ENCODE results near the gene CREB5.
"Not testable (repeated sequence)": the region's sequence is repeated elsewhere in the genome, so short reads cannot be mapped to it uniquely, and the experiment has no call there.

CREB5 gene

GRCh38 chr7:28588602-28589001 lies 176.3 kb downstream of the CREB5 start:
- DNase-seq = no peak

GRCh38 chr7:28591041-28591674 lies 178.8 kb downstream of the CREB5 start:
- no peak for DNase-seq

GRCh38 chr7:28591725-28592349 lies 179.5 kb downstream of the CREB5 start:
- no peak for DNase-seq

GRCh38 chr7:28592861-28593260 lies 180.5 kb downstream of the CREB5 start:
- no peak for DNase-seq

- no peak for DNase-seq
Measured at GRCh38 chr7:28595076-28595475, 182.8 kb downstream of the CREB5 start.

- no peak for DNase-seq
Measured at GRCh38 chr7:28595801-28596200, 183.5 kb downstream of the CREB5 start.

GRCh38 chr7:28596245-28596935 lies 184.1 kb downstream of the CREB5 start:
- DNase-seq = no peak

- no peak for DNase-seq
Measured at GRCh38 chr7:28597284-28597683, 185.0 kb downstream of the CREB5 start.

- DNase-seq = not testable (repeated sequence)
Measured at GRCh38 chr7:28598037-28598436, 185.7 kb downstream of the CREB5 start.

GRCh38 chr7:28598586-28598985 lies 186.3 kb downstream of the CREB5 start:
- no peak for DNase-seq

- DNase-seq = no peak
Measured at GRCh38 chr7:28599411-28599810, 187.1 kb downstream of the CREB5 start.

- no peak for DNase-seq
Measured at GRCh38 chr7:28602282-28602681, 190.0 kb downstream of the CREB5 start.

- DNase-seq = no peak
Measured at GRCh38 chr7:28605427-28606085, 193.2 kb downstream of the CREB5 start.

GRCh38 chr7:28606421-28606820 lies 194.1 kb downstream of the CREB5 start:
- no peak for DNase-seq

GRCh38 chr7:28607855-28608193 lies 195.5 kb downstream of the CREB5 start:
- DNase-seq = no peak

- no peak for DNase-seq
Measured at GRCh38 chr7:28608237-28608656, 195.9 kb downstream of the CREB5 start.

GRCh38 chr7:28608731-28609130 lies 196.4 kb downstream of the CREB5 start:
- no peak for DNase-seq

GRCh38 chr7:28609608-28610007 lies 197.3 kb downstream of the CREB5 start:
- no peak for DNase-seq

- DNase-seq = not testable (repeated sequence)
Measured at GRCh38 chr7:28611399-28611897, 199.1 kb downstream of the CREB5 start.

- no peak for DNase-seq
Measured at GRCh38 chr7:28613262-28613661, 200.9 kb downstream of the CREB5 start.

GRCh38 chr7:28615091-28615490 lies 202.8 kb downstream of the CREB5 start:
- no peak for DNase-seq

GRCh38 chr7:28617308-28617880 lies 205.1 kb downstream of the CREB5 start:
- DNase-seq = no peak

GRCh38 chr7:28618383-28618782 lies 206.1 kb downstream of the CREB5 start:
- no peak for DNase-seq

All from NCI-H446 treated with DMSO at 0.1 percent for 48 hours (cell line).